Measurements from ENCODE around the gene ZNF79. TPM values are rescaled to one million over a fixed set of nuclear protein-coding genes. Genes with fewer than 3 reads are reported as not detected.

Gene ZNF79
- total and polyA plus RNA-seq, 7 donors = 2.7 to 10.7 (median 6.0) TPM

DNA sequence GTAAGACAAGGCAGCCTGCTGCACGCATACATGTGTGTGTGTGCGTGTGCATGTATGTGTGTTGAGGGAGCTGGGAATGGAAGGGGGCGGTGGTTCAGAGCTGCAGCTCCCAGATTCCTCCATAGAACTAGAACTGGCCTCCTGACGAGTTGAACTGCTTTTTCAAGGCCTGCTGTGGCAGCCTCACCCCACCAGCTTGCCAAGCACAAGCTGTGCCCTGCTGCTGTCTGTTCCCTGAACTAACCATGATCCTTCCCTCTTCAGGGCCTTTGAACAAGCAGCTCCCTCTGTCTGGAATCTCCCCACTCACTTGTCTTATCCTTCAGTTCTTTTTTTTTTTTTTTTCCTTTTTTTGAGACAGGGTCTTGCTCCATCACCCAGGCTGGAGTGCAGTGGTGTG lies 49.8 kb downstream of the ZNF79 start:
- TF ChIP-seq, protein P1, sequence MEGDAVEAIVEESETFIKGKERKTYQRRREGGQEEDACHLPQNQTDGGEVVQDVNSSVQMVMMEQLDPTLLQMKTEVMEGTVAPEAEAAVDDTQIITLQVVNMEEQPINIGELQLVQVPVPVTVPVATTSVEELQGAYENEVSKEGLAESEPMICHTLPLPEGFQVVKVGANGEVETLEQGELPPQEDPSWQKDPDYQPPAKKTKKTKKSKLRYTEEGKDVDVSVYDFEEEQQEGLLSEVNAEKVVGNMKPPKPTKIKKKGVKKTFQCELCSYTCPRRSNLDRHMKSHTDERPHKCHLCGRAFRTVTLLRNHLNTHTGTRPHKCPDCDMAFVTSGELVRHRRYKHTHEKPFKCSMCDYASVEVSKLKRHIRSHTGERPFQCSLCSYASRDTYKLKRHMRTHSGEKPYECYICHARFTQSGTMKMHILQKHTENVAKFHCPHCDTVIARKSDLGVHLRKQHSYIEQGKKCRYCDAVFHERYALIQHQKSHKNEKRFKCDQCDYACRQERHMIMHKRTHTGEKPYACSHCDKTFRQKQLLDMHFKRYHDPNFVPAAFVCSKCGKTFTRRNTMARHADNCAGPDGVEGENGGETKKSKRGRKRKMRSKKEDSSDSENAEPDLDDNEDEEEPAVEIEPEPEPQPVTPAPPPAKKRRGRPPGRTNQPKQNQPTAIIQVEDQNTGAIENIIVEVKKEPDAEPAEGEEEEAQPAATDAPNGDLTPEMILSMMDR (IDR thresholded peaks at IDR 0.05) = no peak
- 72 to 88% (median 73%) methylated on average over 4 of the region's 4 CpGs for WGBS, 3 donors
- Histone ChIP-seq H3K9me3 (no peaks in the 10 kb centered on the region), H3K4me1 (no peaks in the 10 kb centered on the region), H3K27me3 (ENCODE audit: insufficient read depth in 3 of 3, low read length in 2 of 3) (no peaks in the 10 kb centered on the region), H3K27ac (no peak overlapping the region), H3K36me3 (ENCODE audit: insufficient read depth in 1 of 2, low read depth in 1 of 2) (peaks cover 2 to 86% of the 10 kb centered on the region in 2 donors), H3K4me3 (no peak overlapping the region)
- DNase-seq (peak in 1 of 2 donors; percentile 18), ATAC-seq (no peak)
- intact Hi-C loops (cut with DNase I) = no loop called here

DNA sequence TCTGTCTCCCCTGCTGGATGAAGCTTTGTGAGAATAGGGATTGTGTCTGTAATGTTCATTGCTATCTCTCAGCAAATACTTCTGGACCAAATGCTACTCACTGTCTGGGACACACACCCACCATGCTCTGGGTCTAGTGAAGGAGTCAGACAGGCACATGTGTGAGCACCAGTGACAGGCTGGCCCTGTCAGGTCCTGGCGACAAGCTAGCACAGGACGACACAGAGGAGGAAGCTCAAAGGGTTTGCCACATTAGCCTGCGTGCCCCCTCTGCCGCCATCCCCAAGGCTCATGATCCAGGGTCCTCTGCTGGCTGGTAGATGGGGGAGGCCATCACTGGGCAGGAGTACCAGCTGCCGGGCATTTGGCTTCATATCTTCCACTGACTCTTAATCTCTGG lies 50.4 kb downstream of the ZNF79 start:
- no peak for ATAC-seq
- H3K4me1 ChIP-seq = no peaks in the 10 kb centered on the region
- TF ChIP-seq, protein P1 (IDR thresholded peaks at IDR 0.05) = no peak
- H3K4me3 ChIP-seq = no peak overlapping the region
- no peak overlapping the region for H3K27ac ChIP-seq
- no peak for DNase-seq
- no peaks in the 10 kb centered on the region for H3K9me3 ChIP-seq
- 86 to 88% (median 87%) methylated on average over 5 of the region's 5 CpGs for WGBS, 3 donors
- intact Hi-C loops (cut with DNase I) = no loop called here
- peaks cover 4 to 86% of the 10 kb centered on the region in 2 donors for H3K36me3 ChIP-seq (ENCODE audit: insufficient read depth in 1 of 2, low read depth in 1 of 2)
- H3K27me3 ChIP-seq (ENCODE audit: insufficient read depth in 3 of 3, low read length in 2 of 3) = no peaks in the 10 kb centered on the region

DNA sequence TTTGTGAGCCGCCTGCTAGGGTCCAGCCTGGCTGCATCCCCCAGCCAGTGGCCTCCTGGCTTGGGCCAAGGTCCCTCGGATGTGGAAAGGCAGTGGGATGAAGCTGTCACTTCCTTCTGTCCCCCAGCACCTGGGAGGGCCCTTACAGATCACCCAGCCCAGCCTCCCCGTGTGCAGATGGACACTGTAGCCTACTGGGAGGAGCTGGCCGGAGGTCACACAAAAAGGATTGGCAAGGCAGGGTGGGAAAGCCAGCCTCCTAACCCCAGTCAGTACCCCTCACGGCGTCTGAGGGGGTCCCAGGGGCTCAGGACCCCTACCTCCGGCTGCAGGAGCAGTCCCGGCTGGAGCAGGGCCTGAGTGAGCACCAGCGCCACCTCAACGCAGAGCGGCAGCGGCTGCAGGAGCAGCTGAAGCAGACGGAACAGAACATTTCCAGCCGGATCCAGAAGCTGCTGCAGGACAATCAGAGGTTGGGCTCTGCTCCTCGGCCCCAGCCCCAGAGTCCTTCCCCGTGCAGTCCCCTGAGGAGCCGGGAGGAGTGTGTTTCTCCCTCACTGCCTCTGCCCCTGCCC lies 55.4 kb downstream of the ZNF79 start:
- Histone ChIP-seq H3K36me3 (ENCODE audit: insufficient read depth in 1 of 2, low read depth in 1 of 2) (peaks cover 8 to 95% of the 10 kb centered on the region in 2 donors), H3K4me3 (no peak overlapping the region), H3K27ac (no peak overlapping the region), H3K9me3 (no peaks in the 10 kb centered on the region), H3K4me1 (no peaks in the 10 kb centered on the region), H3K27me3 (ENCODE audit: insufficient read depth in 3 of 3, low read length in 2 of 3) (no peaks in the 10 kb centered on the region)
- ATAC-seq (no peak), DNase-seq (peak in 1 of 2 donors; percentile 24)
- WGBS, 3 donors = 81 to 85% (median 83%) methylated on average over 17 of the region's 17 CpGs
- intact Hi-C loops (cut with DNase I) = no loop called here
- TF ChIP-seq, protein P1 (IDR thresholded peaks at IDR 0.05) = no peak

DNA sequence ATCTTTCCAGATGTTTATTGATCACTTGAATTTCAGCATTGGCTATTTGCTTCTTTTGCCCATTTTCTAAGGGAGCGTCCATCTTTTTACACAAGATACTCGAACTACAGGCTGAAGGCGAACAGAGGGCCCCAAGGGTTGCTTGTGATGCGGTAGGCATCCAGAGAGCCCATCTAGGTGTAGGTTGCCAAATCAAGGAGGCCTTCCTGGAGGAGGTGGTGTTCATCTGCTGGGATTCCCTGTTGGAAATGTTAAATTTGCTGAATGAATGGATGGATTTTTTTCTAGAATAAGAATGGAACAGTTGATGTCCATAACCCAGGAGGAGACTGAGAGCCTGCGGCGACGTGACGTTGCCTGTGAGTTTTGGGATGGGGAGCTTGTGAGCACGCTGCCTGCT lies 58.5 kb downstream of the ZNF79 start:
- Histone ChIP-seq H3K27me3 (ENCODE audit: insufficient read depth in 3 of 3, low read length in 2 of 3) (no peaks in the 10 kb centered on the region), H3K4me3 (no peak overlapping the region), H3K36me3 (ENCODE audit: insufficient read depth in 1 of 2, low read depth in 1 of 2) (peaks cover 6 to 98% of the 10 kb centered on the region in 2 donors), H3K27ac (no peak overlapping the region), H3K9me3 (no peaks in the 10 kb centered on the region), H3K4me1 (no peaks in the 10 kb centered on the region)
- WGBS, 3 donors = 96 to 98% (median 97%) methylated on average over 9 of the region's 9 CpGs
- ATAC-seq (no peak), DNase-seq (no peak)
- intact Hi-C loops (cut with DNase I) = no loop called here
- TF ChIP-seq, protein P1 (IDR thresholded peaks at IDR 0.05) = no peak

DNA sequence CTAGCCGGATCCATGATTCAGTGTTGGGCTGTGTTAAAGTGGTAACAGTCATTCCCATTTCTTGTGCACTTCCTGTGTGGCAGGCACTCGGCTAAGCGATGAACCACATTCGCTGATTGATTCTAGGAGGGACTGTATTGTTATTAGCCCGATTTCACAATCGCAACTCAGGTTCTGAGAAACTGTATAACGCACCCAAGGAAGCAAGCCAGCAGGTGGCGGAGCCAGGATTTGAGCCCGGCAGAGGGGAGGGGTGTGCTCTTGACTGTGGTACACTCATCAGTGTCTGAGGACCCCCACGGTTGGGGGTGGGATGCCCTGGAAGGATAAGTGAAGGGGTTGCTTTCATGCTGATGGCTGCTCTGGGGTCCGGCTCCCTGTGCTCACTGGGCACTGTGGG lies 61.8 kb downstream of the ZNF79 start:
- intact Hi-C loops (cut with DNase I) = no loop called here
- Histone ChIP-seq H3K27ac (no peak overlapping the region), H3K27me3 (ENCODE audit: insufficient read depth in 3 of 3, low read length in 2 of 3) (no peaks in the 10 kb centered on the region), H3K4me3 (no peak overlapping the region), H3K9me3 (no peaks in the 10 kb centered on the region), H3K36me3 (ENCODE audit: insufficient read depth in 1 of 2, low read depth in 1 of 2) (peaks cover 3 to 99% of the 10 kb centered on the region in 2 donors), H3K4me1 (no peaks in the 10 kb centered on the region)
- WGBS, 3 donors = 84 to 85% (median 84%) methylated on average over 11 of the region's 11 CpGs
- ATAC-seq (no peak), DNase-seq (no peak)
- TF ChIP-seq, protein P1 (IDR thresholded peaks at IDR 0.05) = no peak

Measured in psoas muscle (tissue), 8 donors.